Stimulated activated naive CD8-positive, alpha-beta T cell treated with anti-CD3 and anti-CD28 coated beads, Interleukin-15, Interleukin-2, amounts not matched to agents 100 U/mL and 50 U/mL, for 24 hours (primary cell): ENCODE results near the gene EPC2.

Source experiments
- ATAC-seq: fragments of 150-1000 bp; cut with Tn5 transposase; one replicate; pipeline ENCODE4 v1.10.0; 2021
- DNase-seq: peaks from one replicate; pipeline ENCODE4 v3.0.0; 2021

EPC2 gene

DNA sequence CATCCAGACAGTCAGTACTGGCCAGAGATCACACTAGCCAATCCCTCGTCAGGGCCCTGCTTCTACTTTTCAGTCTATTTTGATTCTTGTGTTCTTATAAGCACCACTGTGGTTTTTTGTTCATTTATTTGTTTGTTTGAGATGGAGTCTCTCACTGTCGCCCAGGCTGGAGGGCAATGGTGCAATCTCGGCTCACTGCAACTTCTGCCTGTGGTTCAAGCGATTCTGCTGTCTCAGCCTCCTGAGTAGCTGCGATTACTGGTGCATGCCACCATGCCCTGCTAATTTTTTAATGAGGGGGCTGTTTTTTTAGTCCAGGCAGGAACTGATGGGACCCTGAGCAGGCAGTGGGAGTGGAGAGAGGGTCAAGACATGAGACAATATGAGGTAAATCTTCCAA lies 165.5 kb downstream of the EPC2 start:
- ATAC-seq: no peak

DNA sequence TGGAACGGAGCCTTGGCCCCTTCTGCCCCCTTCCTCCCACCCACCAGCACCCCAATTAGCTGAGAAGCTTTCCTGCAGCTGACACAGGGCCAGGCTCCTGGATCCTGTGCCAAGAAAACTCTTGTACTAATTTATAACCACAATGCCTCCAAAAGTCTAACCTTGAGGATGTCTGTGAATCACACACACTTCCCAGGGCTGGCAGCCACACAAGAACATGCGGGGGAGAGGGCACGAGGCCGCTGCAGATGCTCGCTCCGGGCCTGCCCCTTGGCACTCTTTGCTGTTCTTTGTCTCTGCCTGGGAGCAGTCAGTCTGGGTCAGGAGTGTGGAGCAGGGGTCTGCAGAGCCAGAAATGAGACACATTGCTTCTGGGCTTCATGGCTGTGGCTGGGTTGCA lies 167.8 kb downstream of the EPC2 start:
- DNase-seq (no peak), ATAC-seq (no peak)

More for the DNA sequence above, 165.5 kb downstream of the EPC2 start:
- DNase-seq: no peak

DNA sequence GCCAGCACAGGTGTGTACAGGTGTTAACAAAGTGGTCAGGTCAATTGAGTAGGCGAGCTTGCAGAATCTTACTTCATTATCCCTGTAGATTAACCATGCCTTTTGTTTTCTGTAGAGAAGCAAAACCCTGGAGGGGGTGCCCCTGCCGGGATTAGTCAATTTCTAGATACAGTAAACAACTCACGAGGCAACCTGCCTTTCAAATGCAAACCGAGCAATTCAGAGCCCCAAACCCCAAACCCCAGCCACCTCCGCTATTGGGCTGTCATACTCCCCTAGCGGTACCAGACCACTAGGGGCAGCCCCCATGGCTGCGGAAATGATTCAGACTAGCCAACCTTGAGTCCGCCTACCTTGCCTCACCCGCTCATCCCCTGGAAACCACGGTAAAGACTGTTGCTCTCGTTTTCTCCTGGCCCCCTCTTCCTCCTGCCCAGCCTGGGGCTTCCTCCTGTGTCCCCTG lies 169.1 kb downstream of the EPC2 start:
- ATAC-seq (peak; percentile 98), DNase-seq (peak; percentile 70)

DNA sequence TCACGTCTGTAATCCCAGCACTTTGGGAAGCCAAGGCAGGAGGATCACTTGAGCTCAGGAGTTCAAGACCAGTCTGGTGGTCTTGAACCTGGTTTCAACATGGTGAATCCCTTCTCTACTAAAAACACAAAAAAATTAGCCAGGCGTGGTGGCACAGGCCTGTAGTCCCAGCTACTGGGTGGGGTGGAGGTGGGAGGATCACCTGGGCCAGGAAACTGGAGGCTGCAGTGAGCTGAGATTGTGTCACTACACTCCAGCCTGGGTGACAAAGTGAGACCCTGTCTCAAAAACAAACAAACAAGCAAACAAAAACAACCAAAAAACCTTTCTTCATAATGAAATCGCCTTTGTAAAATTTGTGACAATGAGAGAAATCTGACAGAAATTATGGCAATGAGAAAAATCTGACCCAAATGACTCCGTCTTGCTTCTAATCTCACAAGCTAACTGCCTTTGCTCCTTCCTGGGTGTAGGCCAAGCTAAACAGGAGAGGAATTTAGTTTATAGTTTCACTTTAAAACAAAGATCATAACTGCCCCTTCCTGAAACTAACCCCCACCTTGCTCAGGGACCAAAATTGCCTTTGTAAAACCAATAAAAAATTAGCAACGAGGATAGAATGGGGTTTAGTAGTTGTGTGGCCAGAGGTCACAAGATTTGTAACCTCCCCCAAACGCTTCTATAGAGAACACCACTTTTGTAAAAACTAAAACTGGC lies 169.8 kb downstream of the EPC2 start:
- no peak for DNase-seq
- ATAC-seq: no peak

DNA sequence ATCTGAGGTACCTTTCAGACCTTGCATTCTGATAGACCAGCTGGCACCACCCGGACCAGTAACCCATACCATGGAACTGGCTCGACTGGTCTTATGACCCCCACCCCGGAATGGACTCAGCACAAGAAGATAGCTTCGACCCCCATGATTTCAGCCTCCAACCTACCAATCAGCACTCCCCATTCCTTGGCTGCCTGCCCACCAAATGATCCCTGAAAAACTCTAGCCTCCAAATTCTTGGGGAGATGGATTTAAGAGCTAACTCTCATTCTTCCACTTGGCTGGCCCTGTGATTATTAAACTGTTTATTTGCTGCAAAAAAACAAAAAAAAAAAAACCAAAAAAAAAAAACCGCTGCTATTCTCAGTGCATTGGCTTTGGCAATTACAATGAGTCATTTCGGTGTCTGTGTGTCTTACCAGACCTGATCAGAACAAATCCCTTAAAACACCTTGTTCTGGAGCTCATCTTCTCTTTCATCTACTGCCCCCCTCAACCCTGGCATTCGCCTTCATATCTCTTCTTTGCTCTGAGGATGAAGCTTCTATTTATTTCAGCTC lies 170.4 kb downstream of the EPC2 start:
- ATAC-seq: no peak
- DNase-seq: no peak

DNA sequence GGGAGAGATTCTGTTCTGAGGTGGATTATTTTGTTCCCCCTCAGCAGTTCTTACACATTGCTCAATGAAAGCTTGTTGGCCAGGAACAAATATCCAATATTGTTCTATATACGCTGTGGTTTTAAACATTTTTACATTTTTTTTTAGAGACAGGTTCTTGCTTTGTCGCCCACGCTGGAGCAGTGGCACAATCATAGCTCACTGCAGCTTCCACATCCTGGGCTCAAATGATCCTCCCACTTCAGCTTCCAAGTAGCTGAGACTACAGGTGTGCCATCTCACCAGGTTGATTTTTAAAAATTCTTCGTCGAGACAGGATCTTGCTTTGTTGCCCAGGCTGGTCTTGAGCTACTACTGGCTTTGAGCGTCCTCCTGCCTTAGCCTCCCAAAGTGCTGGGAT lies 171.6 kb downstream of the EPC2 start:
- no peak for ATAC-seq
- DNase-seq: no peak

DNA sequence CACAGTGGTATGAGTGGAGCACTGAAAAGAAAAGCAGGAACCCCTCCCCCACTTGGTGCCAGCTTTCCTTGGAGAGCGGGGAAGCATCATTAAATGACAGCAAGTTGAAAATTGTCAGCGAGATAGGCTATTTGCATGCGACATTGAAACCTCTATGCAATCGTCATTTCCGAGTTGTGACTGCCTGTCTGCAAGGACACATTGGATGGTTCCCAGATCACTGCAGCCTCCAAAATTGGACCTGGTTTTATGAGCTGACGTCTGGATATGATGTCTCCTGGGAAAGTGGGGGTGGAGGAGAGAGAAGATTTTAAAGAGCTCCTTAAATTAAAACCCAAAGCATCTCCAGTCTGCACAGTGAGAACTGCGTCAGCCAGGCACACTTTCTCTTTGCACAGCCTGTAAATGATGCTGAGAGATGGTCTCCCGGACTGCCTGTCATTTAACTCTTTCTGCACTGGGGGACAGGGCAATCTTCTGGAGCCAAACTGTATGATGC lies 172.7 kb downstream of the EPC2 start:
- ATAC-seq: no peak
- DNase-seq: no peak

DNA sequence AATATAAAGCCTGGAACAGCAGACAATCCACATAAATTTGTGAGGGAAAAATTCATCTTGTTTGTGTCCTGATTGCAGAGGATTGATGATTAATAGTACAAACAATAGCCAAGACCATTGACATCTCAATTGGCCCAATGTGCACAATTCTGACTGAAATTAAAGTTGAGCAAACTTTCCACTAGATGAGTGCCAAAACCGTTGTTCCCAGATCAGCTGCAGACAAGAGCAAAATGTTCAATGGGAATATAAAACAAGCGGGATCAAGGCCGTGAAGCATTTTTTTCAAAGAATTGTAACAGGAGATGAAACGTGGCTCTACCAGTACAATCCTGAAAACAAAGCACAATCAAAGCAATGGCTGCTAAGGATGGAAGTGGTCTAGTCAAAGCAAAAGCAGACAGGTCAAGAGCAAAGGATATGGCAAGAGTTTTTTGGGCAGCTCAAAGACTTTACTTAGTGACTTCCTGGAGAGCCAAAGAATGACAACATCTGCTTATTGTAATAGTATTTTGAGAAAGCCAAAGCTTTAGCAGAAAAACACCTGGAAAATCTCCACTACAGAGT lies 174.6 kb downstream of the EPC2 start:
- DNase-seq: no peak

DNA sequence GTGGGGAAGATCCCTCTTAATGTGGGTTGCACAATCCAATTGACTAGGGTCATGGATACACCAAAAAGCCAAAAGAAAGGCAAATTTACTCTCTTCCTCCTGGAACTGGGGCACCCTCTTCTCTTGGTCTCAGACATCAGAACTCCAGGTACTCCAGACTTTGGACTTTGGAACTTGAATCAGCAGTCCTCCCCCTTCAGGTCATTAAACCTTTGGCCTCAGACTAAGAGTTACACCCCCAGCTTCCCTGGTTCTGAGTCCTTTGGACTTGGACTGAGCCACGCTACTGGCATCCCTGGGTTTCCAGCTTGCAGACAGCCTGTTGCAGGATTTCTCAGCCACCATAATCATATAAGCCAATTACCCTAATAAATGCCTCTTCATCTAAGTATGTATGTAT lies 179.6 kb downstream of the EPC2 start:
- ATAC-seq: no peak
- no peak for DNase-seq

More for the DNA sequence above, 174.6 kb downstream of the EPC2 start:
- ATAC-seq: no peak

DNA sequence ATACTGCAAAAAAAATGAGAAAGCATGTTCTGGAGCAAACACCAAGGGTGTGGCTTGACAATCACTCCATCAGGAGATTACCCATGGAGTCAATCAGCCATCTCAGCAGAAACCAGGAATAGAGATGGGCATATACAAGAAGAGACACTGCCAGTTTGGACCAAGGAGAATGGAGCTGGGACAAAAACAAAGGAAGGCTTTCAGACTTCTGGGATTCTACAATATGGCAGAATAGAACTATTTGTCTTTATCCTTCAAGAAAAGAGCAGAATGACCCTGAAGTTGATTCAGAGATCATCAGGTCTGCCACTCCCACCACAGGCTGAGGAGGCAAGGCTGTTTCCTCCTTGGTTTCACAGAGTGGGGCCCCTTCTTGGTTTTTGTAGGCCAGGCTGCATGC lies 182.2 kb downstream of the EPC2 start:
- no peak for ATAC-seq
- no peak for DNase-seq

DNA sequence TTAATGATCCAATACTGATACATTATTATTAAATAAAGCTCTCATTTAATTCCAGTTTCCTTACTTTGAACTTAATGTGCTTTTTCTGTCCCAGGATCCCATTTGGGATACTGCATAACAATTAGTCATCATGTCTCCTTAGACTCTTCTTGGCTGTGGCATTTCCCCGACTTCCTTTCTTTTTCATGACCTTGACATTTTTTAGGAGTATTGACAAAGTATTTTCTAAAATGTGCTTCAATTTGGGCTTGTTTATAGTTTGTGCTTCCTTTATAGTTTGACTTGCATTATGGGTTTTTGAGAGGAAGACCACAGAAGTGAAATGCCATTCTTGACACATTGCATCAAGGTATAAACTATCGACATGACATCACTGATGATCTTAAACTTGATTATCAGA lies 184.4 kb downstream of the EPC2 start:
- ATAC-seq: no peak
- DNase-seq: no peak

DNA sequence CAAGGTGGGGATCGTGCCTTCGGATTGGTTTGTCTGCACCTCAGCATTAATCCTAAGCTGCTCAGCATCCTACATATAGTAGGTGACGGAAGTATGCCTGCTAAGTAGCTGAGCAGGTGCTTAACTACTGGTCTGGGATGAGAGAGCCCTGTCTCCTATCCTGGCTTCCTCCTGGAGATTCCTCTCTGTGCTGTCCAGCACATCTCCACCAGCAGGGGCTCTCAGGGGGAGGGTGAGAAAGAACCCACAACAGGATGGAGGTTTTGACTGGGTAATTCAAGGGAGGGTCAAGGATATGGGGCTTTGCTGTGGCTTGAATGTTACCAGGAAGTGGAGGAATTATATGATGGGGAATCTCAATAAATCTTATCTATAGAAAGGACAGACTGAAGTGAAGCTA lies 185.1 kb downstream of the EPC2 start:
- no peak for ATAC-seq

DNA sequence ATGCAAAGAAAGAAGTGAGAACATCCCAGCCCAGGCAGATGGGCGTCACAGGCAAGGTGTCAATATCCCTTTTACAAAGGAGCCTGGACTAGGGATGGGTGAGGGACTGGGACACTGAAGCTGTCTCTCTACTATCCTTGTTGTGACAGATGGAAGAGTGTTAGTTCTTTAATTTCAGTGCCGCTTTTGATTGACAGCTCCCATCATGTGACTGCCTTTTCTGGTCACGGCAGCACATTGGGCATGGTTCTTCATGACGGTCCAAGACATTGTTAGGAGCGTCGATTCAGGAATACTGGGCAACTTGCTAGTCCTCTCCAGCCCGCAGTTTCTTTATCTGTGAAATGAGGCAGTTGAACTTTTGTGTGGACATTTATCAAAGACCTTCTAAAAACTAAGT lies 188.1 kb downstream of the EPC2 start:
- no peak for ATAC-seq

More for the DNA sequence above, 185.1 kb downstream of the EPC2 start:
- no peak for DNase-seq

More for the DNA sequence above, 188.1 kb downstream of the EPC2 start:
- no peak for DNase-seq
